Measurements from ENCODE around the gene DPH6.

DNA sequence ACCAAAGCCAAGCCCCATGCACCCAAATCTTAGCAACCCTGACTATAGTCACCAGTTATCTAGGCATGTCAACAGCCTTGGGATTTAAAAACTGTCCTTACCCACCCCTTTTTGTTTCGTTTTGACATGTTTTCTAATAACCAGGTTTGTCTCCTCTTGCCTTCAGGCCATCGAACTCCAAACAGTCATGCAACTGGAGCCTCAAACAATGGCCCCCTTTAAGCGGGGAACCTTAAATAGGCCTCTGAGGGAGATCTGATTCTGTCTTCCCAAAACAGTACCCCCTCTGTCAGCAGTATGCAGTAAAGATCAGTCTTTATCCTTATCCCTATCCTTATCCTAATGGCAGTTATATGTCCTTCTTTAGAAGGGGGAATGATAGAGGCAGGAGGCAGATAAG is 105.7 kb downstream of the DPH6 start:
- TF ChIP-seq, protein P1, sequence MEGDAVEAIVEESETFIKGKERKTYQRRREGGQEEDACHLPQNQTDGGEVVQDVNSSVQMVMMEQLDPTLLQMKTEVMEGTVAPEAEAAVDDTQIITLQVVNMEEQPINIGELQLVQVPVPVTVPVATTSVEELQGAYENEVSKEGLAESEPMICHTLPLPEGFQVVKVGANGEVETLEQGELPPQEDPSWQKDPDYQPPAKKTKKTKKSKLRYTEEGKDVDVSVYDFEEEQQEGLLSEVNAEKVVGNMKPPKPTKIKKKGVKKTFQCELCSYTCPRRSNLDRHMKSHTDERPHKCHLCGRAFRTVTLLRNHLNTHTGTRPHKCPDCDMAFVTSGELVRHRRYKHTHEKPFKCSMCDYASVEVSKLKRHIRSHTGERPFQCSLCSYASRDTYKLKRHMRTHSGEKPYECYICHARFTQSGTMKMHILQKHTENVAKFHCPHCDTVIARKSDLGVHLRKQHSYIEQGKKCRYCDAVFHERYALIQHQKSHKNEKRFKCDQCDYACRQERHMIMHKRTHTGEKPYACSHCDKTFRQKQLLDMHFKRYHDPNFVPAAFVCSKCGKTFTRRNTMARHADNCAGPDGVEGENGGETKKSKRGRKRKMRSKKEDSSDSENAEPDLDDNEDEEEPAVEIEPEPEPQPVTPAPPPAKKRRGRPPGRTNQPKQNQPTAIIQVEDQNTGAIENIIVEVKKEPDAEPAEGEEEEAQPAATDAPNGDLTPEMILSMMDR (IDR thresholded peaks at IDR 0.05): no peak
- TF ChIP-seq EP300 (IDR thresholded peaks at IDR 0.05) (no peak), POLR2A (IDR thresholded peaks at IDR 0.05) (no peak)
